Ammon's horn (tissue), 1 donor: ENCODE measurements around the gene FBXL15.

Source experiments
- DNase-seq: peaks from one replicate; pipeline ENCODE4 v3.0.0-alpha.2; 2016; ENCODE audit warnings: low spot score

The FBXL15 gene

DNA sequence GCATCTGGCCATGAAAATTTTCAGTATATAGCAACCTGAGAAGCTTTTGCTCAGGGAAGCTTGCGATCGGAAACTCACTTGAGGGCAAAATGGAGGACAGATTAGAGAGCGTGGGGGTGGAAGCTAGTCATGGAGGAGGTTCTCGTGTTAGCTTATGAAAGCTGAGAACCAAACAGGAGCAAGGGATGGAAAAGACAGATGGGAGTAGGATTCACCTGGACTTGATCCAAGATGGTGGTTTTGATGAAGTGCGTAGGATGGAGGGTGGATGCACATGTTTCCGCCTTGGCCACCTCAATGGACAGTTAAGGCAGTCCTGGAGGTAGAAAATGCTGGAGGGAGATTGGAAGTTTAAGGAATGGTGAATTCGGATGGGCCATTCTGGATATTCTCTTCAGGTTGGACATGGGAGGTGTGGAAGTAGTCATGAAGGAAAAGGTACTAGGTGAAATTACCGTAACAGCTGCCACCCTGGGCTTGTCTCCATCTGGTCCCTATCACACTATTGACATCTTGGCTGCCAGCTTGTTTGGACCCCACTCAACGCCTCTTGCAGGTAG, 37.0 kb downstream of the FBXL15 start:
- no peak for DNase-seq

DNA sequence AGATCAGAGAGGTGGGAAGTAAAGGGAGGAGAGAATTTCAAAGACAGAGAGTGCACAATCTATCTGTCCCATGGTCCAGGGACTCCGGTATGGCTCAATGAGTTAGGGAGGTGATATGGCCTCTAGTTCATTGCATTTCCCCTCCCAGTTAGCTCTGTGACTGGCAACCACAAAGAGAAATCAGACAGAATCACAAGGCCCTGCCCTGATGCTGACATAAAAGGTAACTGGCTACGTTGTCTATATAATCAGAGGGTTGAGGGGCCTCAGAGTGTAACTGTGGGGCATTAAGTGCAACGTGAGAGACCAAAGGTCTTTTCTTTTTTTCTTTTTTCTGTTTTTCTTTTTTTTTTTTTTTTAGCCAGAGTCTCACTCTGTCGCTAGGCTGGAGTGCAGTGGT, 38.0 kb downstream of the FBXL15 start:
- no peak for DNase-seq

DNA sequence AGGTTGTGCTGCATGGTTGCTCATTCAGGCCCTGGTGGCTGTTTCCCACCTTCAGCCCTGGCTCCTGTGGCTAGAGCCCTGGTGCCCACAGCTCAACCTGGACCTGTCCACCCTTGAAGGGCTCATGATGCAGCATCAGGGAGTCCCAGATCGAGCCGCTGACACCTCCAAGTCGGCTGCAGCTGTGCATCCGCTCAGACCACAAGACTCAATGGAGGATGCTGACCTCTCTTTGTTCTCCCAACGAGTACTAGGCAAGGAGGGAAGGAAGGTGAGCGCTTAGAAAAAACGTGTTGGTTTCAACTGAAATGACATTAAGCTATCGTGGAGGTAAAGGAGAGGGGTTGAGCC, 40.2 kb downstream of the FBXL15 start:
- no peak for DNase-seq

DNA sequence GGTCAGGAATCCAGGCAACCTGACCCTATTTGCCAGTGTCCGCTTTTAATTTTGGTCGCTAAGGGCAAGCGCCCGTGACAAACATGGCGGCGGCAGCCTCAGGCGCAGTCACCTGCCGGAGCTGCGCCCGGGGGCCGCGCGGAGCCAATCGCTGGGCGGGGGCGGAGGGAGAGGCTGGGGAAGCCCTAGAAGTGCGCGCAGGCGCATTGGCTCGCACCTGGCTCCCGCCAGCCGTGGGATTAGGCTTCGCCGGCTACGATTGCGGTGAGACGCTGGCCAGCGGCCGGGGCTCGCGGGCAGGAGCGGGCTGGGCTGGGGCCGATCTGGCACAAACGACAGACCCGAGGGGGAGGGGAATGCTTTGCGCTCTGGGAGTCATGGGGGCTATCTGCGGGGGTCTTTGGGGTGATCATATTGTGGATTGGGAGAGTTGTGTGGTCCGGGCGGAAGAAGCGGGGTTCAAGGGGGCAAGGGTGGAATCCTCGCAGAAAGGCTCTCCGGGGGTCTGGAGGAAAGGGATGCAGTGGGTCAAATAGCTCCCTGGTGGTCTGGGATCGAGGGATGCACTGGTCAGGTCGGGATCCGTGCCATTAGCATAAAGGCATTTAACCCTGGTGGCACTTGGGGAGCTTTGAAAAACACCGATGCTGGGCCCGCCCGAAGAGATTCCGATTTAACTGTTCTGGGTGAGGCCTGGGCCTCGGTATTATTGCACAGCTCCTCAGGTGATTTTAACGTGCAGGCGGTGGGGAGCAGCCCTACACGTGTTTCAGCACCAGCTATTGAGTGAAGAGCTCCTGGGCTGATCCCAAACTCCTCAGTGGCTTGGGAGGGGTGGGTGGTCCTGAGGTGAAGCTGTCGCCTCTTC, 40.8 kb downstream of the FBXL15 start:
- DNase-seq: peak; percentile 91

DNA sequence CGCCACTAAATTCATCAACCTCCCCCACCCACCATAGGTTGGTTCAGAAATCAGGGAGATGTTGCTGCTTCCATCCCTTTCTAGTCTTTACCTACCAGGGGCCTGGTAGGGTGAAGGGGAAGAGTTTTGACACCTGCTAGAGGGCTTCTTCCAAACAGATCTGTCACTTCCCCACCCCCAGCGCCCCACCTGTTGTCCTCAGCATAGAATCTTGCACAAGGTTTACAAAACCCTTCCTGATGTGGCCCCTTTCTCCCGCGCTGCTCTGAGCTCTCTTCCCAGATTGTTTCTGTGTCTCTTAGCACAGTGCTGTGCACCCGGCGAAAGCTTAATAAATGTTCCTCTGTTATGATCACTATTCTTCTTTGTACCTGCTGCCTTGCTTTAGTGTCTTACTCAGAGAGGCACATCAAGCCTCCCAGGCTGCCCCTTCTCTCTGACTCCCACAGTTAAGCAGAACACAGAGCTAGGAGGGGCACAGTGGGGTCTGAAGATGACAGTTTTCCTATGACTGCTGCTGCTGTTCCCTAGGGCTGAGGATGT, 41.9 kb downstream of the FBXL15 start:
- DNase-seq: no peak

DNA sequence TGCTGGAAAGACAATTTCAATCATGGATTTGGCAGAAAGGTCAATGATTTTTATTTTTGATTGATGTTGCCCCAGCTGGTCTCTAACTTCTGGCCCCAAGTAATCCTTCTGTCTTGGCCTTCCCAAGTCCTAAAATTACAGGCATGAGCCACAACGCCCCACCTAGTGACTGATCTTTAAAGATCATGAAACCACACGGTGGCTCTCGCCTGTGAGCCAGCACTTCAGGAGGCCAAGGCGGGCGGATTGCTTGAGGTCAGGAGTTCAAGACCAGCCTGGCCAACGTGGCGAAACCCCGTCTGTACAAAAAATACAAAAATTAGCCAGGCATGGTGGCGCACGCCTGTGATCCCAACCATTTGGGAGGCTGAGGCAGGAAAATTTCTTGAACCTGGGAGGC, 43.3 kb downstream of the FBXL15 start:
- no peak for DNase-seq

DNA sequence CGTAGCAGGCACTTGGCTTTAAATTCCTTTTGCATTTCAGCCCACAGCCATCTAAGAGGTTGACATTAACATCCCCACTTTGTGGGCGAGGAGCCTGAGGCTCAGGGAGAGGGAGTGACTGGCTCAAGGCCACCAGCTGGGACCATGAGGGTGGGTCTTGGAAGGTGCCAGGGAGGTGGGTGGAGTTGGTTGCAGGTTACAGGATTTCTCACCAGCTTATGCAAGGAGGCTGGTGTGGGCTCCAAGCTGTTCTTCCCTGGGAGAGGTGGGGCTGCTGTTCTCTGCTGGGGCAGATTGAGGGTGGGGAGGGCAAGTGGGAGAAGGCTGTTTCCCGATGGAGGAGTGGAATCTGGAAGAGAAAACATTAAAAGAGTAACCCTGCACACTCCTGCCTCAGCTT, 44.8 kb downstream of the FBXL15 start:
- DNase-seq: no peak

DNA sequence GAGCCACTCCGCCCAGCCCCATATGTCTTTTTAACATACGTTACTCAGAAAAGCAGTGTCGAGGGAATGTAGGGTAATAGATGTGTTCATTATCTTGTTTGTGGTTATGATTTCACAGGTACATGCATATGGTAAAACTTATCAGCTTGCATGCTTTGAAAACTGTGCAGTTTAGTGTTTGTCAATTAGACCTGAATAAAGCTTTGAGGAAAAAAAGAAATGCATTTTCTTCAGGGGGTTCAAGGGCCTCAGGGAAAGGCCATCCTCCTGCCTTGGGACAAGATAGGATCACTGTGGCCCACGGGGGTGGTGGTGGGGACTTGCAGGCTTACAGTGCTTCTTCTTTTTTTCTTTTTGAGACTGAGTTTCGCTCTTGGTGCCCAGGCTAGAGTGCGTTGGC, 46.7 kb downstream of the FBXL15 start:
- no peak for DNase-seq

DNA sequence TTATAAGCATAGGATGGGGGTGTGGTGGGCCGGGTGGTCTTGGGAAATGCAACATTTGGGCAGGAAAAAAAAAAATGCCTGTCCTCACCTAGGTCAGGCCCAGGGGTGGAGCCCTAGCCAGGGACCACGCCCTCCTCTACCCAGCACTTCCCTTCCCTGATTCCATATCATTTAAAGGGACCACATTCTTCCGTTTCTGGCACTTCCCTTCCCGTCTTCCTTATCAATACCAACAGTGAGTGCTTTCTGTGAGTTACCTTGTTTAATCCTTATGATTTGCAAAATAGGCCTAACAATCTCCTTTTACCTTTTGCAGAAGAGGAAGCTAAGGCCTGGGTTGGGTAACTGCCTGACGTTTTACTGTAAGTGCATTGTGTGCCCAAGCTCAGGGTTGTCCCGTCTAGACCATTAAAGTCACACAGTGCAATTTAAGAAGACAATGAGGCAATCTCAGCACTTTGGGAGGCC, 47.4 kb downstream of the FBXL15 start:
- DNase-seq: no peak

DNA sequence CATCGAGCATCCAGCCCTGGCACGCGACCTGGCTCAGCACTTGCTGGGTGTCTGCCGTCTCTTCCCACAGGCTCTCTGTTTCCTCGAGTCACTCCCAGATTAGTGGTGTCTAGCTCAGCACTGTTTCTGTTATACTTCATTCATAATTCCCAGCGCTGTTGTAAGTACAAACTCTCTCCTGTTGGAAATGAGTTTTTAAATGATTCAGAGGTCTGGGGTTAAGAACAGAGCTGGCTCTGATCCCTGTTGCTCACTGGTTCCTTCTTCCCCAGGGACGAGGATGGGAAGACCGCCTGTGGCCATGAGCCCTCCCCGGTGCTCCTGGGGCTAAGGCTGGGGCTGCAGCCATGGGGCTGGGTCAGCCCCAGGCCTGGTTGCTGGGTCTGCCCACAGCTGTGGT, 48.0 kb downstream of the FBXL15 start:
- DNase-seq: no peak

DNA sequence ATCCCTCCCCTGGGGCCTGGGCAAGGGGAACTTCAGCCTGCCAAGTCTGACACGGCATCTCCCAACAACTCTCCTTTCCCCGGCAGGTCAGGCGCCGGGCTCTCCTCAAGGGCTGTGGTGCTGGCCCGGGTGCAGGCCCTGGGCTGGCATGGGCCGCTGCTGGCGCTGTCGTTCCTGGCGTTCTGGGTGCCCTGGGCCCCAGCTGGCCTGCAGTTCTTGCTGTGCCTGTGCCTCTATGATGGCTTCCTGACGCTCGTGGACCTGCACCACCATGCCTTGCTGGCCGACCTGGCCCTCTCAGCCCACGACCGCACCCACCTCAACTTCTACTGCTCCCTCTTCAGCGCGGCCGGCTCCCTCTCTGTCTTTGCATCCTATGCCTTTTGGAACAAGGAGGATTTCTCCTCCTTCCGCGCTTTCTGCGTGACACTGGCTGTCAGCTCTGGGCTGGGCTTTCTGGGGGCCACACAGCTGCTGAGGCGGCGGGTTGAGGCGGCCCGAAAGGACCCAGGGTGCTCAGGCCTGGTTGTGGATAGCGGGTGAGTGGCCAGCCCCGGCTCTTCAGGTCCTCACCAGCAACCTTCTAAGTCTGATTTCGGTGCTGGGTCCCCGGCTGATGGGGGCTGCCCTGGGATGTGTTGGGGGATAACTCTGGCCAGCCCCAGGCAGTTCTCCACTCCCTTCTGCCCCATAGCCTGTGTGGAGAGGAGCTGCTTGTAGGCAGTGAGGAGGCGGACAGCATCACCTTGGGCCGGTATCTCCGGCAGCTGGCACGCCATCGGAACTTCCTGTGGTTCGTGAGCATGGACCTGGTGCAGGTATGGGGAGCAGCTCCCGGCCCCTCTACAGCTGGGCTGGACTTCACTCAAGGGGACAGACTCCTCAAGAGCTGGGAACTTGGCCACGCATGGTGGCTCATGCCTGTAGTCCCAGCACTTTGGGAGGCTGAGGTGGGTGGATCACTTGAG, 50.2 kb downstream of the FBXL15 start:
- no peak for DNase-seq
